ENCODE measurements around the gene INSM1. TPM values are rescaled to one million over a fixed set of nuclear protein-coding genes. Genes with fewer than 3 reads are reported as not detected.

The INSM1 gene
- polyA plus RNA-seq, 3 donors, result not detected

- DNase-seq (ENCODE audit: extremely low read depth in 1 of 11, low read depth in 9 of 11, low spot score in 4 of 11), result no peak
Measured at GRCh38 chr20:20386192-20386591, 18.3 kb downstream of the INSM1 start.

GRCh38 chr20:20390393-20390792 lies 22.5 kb downstream of the INSM1 start:
- no peak for DNase-seq (ENCODE audit: extremely low read depth in 1 of 11, low read depth in 9 of 11, low spot score in 4 of 11)

GRCh38 chr20:20391115-20391514 lies 23.2 kb downstream of the INSM1 start:
- DNase-seq (ENCODE audit: extremely low read depth in 1 of 11, low read depth in 9 of 11, low spot score in 4 of 11), result no peak

GRCh38 chr20:20391766-20392165 lies 23.9 kb downstream of the INSM1 start:
- DNase-seq (ENCODE audit: extremely low read depth in 1 of 11, low read depth in 9 of 11, low spot score in 4 of 11), result no peak

GRCh38 chr20:20393207-20394120 lies 25.6 kb downstream of the INSM1 start:
- no peak for DNase-seq (ENCODE audit: extremely low read depth in 1 of 11, low read depth in 9 of 11, low spot score in 4 of 11)

GRCh38 chr20:20395087-20395486 lies 27.2 kb downstream of the INSM1 start:
- no peak for DNase-seq (ENCODE audit: extremely low read depth in 1 of 11, low read depth in 9 of 11, low spot score in 4 of 11)

GRCh38 chr20:20395903-20396568 lies 28.1 kb downstream of the INSM1 start:
- no peak for DNase-seq (ENCODE audit: extremely low read depth in 1 of 11, low read depth in 9 of 11, low spot score in 4 of 11)

- no peak for DNase-seq (ENCODE audit: extremely low read depth in 1 of 11, low read depth in 9 of 11, low spot score in 4 of 11)
Measured at GRCh38 chr20:20396794-20397193, 28.9 kb downstream of the INSM1 start.

GRCh38 chr20:20398123-20398522 lies 30.2 kb downstream of the INSM1 start:
- DNase-seq (ENCODE audit: extremely low read depth in 1 of 11, low read depth in 9 of 11, low spot score in 4 of 11), result no peak

GRCh38 chr20:20399531-20400500 lies 31.9 kb downstream of the INSM1 start:
- DNase-seq (ENCODE audit: extremely low read depth in 1 of 11, low read depth in 9 of 11, low spot score in 4 of 11), result no peak

- DNase-seq (ENCODE audit: extremely low read depth in 1 of 11, low read depth in 9 of 11, low spot score in 4 of 11), result no peak
Measured at GRCh38 chr20:20401991-20402390, 34.1 kb downstream of the INSM1 start.

- DNase-seq (ENCODE audit: extremely low read depth in 1 of 11, low read depth in 9 of 11, low spot score in 4 of 11), result no peak
Measured at GRCh38 chr20:20404633-20405032, 36.7 kb downstream of the INSM1 start.

GRCh38 chr20:20405623-20406022 lies 37.7 kb downstream of the INSM1 start:
- DNase-seq (ENCODE audit: extremely low read depth in 1 of 11, low read depth in 9 of 11, low spot score in 4 of 11), result no peak

- DNase-seq (ENCODE audit: extremely low read depth in 1 of 11, low read depth in 9 of 11, low spot score in 4 of 11), result no peak
Measured at GRCh38 chr20:20406306-20406705, 38.4 kb downstream of the INSM1 start.

GRCh38 chr20:20407891-20408805 lies 40.2 kb downstream of the INSM1 start:
- no peak for DNase-seq (ENCODE audit: extremely low read depth in 1 of 11, low read depth in 9 of 11, low spot score in 4 of 11)

GRCh38 chr20:20409331-20409730 lies 41.4 kb downstream of the INSM1 start:
- no peak for DNase-seq (ENCODE audit: extremely low read depth in 1 of 11, low read depth in 9 of 11, low spot score in 4 of 11)

- DNase-seq (ENCODE audit: extremely low read depth in 1 of 11, low read depth in 9 of 11, low spot score in 4 of 11), result no peak
Measured at GRCh38 chr20:20410678-20411077, 42.8 kb downstream of the INSM1 start.

GRCh38 chr20:20411402-20411801 lies 43.5 kb downstream of the INSM1 start:
- DNase-seq (ENCODE audit: extremely low read depth in 1 of 11, low read depth in 9 of 11, low spot score in 4 of 11), result no peak
